Myocyte (in vitro differentiated cells): ENCODE measurements around the gene DOCK1. TPM values are rescaled to one million over a fixed set of nuclear protein-coding genes. Genes with fewer than 3 reads are reported as not detected.

Experiments used
- DNase-seq: peaks from one replicate; pipeline ENCODE4 v3.0.0-alpha.2; 2012; ENCODE audit warnings: low read depth
- total RNA-seq: library from RNA; depleted of rRNA; stranded (reverse); fragments of >200 nt; gene quantifications from 2 replicates; pipeline ENCODE4 v1.2.3, GENCODE V29; 2014

DOCK1 gene
- total RNA-seq, 1 donor from 2014 or later: 35.1 TPM

- DNase-seq: no peak
These were observed 439.1 kb downstream of the DOCK1 start for GRCh38 chr10:127344346-127344745.

- no peak for DNase-seq
These were observed 440.2 kb downstream of the DOCK1 start for GRCh38 chr10:127345231-127345965.

- DNase-seq: no peak
These were observed 441.4 kb downstream of the DOCK1 start for GRCh38 chr10:127346604-127347003.

GRCh38 chr10:127347202-127347959, 442.2 kb downstream of the DOCK1 start:
- DNase-seq: peak; percentile 26

- DNase-seq: peak; percentile 12
These were observed 444.5 kb downstream of the DOCK1 start for GRCh38 chr10:127349737-127350136.

GRCh38 chr10:127351542-127351941, 446.3 kb downstream of the DOCK1 start:
- DNase-seq: no peak

GRCh38 chr10:127353544-127353943, 448.3 kb downstream of the DOCK1 start:
- peak; percentile 50 for DNase-seq

- no peak for DNase-seq
These were observed 449.0 kb downstream of the DOCK1 start for GRCh38 chr10:127354255-127354654.

GRCh38 chr10:127354992-127355391, 449.8 kb downstream of the DOCK1 start:
- peak; percentile 10 for DNase-seq

- no peak for DNase-seq
These were observed 451.1 kb downstream of the DOCK1 start for GRCh38 chr10:127356360-127356759.

- DNase-seq: no peak
These were observed 452.0 kb downstream of the DOCK1 start for GRCh38 chr10:127357265-127357664.

- DNase-seq: no peak
These were observed 453.1 kb downstream of the DOCK1 start for GRCh38 chr10:127358337-127358736.

GRCh38 chr10:127364034-127364433, 458.8 kb downstream of the DOCK1 start:
- no peak for DNase-seq

- no peak for DNase-seq
These were observed 462.9 kb downstream of the DOCK1 start for GRCh38 chr10:127368101-127368500.

- DNase-seq: peak; percentile 35
These were observed 463.7 kb downstream of the DOCK1 start for GRCh38 chr10:127368929-127369328.

GRCh38 chr10:127370601-127371000, 465.4 kb downstream of the DOCK1 start:
- no peak for DNase-seq

GRCh38 chr10:127372361-127372760, 467.1 kb downstream of the DOCK1 start:
- DNase-seq: peak; percentile 33

GRCh38 chr10:127374074-127374680, 468.9 kb downstream of the DOCK1 start:
- DNase-seq: no peak

- DNase-seq: peak; percentile 80
These were observed 469.7 kb downstream of the DOCK1 start for GRCh38 chr10:127374901-127375300.

GRCh38 chr10:127375461-127375860, 470.2 kb downstream of the DOCK1 start:
- no peak for DNase-seq

- DNase-seq: no peak
These were observed 470.8 kb downstream of the DOCK1 start for GRCh38 chr10:127376071-127376470.

GRCh38 chr10:127378628-127379027, 473.4 kb downstream of the DOCK1 start:
- no peak for DNase-seq
